Prostate gland (tissue), 2 donors: ENCODE measurements around the gene MED15.

Experiments used
- CTCF ChIP-seq, 4 experiments: fragments of 200-600 bp in 2 of 4; fragments of 450-650 bp in 2 of 4; sonication (generic) in 2 of 4; IDR thresholded peaks; 1 replicate in 3 of 4; 2 replicates in 1 of 4; pipeline ENCODE4 v1.5.1; 2016 to 2019; ENCODE audit warnings: antibody characterized with exemption in 4 of 4, mild to moderate bottlenecking in 2 of 4, moderate library complexity in 2 of 4
- POLR2AphosphoS5 ChIP-seq: sonication (generic); formaldehyde crosslinking; IDR thresholded peaks from one replicate; pipeline ENCODE4 v1.6.1; 2017; ENCODE audit warnings: antibody characterized with exemption

- TF ChIP-seq POLR2AphosphoS5 (no peak), CTCF (IDR thresholded peaks at IDR 0.05) (no peak)
Observed at GRCh38 chr22:20574920-20575353, 67.5 kb downstream of the MED15 start.
